Measurements from ENCODE around the gene PCDHA2. TPM values are rescaled to one million over a fixed set of nuclear protein-coding genes. Genes with fewer than 3 reads are reported as not detected.
"Not testable (repeated sequence)": the region's sequence is repeated elsewhere in the genome, so short reads cannot be mapped to it uniquely, and the experiment has no call there.

Gene PCDHA2
- polyA plus RNA-seq, 1 experiment, result not detected

DNA sequence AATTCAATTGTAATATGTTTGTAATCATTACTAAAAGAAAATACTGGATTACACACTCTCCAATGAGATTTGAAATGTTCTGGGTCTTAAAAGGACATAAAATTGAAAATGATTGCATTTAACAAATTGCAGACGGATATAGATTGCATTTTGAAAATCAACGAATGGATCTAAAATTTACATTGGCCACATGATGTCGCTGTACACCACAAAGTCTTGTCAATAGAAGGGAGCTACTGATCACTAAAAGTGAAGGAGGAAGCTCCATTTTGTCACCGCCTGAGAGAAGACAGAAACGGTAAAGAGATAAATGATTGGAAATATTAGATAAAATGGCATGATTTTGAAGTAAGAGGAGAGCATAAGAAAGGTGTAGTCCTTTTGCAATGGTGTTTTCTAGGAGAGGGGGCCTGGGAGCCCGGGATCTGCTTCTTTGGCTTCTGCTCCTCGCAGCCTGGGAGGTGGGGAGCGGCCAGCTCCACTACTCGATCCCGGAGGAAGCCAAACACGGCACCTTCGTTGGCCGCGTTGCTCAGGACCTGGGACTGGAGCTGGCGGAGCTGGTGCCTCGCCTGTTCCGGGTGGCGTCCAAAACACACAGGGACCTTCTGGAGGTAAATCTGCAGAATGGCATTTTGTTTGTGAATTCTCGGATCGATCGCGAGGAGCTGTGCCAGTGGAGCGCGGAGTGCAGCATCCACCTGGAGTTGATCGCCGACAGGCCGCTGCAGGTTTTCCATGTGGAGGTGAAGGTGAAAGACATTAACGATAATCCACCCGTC lies 8.6 kb upstream of the PCDHA2 start, which contains the start of gene PCDHA1:
PCDHA1 (plus strand) TSS at position 236 of the 782 bp plus-strand sequence.
- no peak for DNase-seq (ENCODE audit: low read depth)
- POLR2A ChIA-PET, result no interaction called here

DNA sequence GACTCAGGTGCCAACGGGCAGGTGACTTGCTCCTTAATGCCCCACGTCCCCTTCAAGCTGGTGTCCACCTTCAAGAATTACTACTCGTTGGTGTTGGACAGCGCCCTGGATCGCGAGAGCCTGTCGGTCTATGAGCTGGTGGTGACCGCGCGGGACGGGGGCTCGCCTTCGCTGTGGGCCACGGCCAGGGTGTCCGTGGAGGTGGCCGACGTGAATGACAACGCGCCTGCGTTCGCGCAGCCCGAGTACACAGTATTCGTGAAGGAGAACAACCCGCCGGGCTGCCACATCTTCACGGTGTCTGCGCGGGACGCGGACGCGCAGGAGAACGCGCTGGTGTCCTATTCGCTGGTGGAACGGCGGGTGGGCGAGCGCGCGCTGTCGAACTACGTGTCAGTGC lies 7.2 kb upstream of the PCDHA2 start:
- H3K4me3 ChIP-seq (ENCODE audit: low read depth, low read length); H3K36me3 ChIP-seq (ENCODE audit: control insufficient read depth, insufficient read depth, low read length); DNase-seq (ENCODE audit: low read depth); POLR2A ChIA-PET; CTCF ChIA-PET; H3K27me3 ChIP-seq (ENCODE audit: control insufficient read depth, insufficient read depth, low read length): not testable (repeated sequence)

More for the DNA sequence above, 8.6 kb upstream of the PCDHA2 start, which contains the start of gene PCDHA1:
- Histone ChIP-seq H3K27me3 (ENCODE audit: control insufficient read depth, insufficient read depth, low read length) (no peaks in the 10 kb centered on the region), H3K4me3 (ENCODE audit: low read depth, low read length) (no peak within 1 kb of the TSS), H3K36me3 (ENCODE audit: control insufficient read depth, insufficient read depth, low read length) (no peaks in the 10 kb centered on the region)
- CTCF ChIA-PET, result no interaction called here
- TF ChIP-seq, protein P1, sequence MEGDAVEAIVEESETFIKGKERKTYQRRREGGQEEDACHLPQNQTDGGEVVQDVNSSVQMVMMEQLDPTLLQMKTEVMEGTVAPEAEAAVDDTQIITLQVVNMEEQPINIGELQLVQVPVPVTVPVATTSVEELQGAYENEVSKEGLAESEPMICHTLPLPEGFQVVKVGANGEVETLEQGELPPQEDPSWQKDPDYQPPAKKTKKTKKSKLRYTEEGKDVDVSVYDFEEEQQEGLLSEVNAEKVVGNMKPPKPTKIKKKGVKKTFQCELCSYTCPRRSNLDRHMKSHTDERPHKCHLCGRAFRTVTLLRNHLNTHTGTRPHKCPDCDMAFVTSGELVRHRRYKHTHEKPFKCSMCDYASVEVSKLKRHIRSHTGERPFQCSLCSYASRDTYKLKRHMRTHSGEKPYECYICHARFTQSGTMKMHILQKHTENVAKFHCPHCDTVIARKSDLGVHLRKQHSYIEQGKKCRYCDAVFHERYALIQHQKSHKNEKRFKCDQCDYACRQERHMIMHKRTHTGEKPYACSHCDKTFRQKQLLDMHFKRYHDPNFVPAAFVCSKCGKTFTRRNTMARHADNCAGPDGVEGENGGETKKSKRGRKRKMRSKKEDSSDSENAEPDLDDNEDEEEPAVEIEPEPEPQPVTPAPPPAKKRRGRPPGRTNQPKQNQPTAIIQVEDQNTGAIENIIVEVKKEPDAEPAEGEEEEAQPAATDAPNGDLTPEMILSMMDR (IDR thresholded peaks at IDR 0.05; ENCODE audit: insufficient read depth, low read depth, low read length), result no peak

DNA sequence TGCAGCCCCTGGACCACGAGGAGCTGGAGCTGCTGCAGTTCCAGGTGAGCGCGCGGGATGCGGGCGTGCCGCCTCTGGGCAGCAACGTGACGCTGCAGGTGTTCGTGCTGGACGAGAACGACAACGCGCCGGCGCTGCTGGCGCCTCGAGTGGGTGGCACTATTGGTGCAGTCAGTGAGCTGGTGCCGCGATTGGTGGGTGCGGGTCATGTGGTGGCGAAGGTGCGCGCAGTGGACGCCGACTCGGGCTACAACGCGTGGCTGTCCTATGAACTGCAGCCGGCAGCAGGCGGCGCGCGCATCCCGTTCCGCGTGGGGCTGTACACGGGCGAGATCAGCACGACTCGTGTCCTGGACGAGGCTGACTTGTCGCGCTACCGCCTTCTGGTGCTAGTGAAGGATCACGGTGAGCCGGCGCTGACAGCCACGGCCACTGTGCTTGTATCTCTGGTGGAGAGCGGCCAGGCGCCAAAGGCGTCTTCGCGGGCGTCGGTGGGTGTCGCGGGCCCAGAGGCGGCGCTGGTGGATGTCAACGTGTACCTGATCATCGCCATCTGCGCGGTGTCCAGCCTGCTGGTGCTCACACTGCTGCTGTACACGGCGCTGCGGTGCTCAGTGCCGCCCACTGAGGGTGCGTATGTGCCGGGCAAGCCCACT lies 6.7 kb upstream of the PCDHA2 start:
- CTCF ChIA-PET, result not testable (repeated sequence)

DNA sequence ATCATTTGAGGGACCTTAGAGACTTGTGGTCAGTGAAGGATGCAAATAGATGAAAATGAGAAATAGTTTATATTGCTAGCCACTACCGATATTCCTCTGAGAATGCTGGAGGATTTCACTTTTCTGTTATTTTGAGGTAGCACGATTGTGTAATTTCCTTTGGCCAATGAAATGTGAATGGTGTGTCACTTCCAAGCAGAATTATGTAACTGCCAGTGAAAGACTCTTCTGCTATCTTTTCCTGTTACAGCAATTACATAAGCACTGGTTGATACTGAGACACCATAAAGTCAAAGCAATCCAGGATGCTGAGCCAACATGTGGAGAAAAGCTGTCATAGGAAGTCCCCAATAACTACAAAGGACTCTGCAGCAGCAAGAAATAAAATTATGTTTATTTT lies 3.6 kb upstream of the PCDHA2 start:
- CTCF ChIA-PET, result no interaction called here
- Histone ChIP-seq H3K27me3 (ENCODE audit: control insufficient read depth, insufficient read depth, low read length) (no peaks in the 10 kb centered on the region), H3K36me3 (ENCODE audit: control insufficient read depth, insufficient read depth, low read length) (no peaks in the 10 kb centered on the region), H3K4me3 (ENCODE audit: low read depth, low read length) (no peak overlapping the region)
- POLR2A ChIA-PET, result no interaction called here
- no peak for DNase-seq (ENCODE audit: low read depth)
- TF ChIP-seq, protein P1 (IDR thresholded peaks at IDR 0.05; ENCODE audit: insufficient read depth, low read depth, low read length), result no peak

More for the DNA sequence above, 6.7 kb upstream of the PCDHA2 start:
- H3K4me3 ChIP-seq (ENCODE audit: low read depth, low read length); DNase-seq (ENCODE audit: low read depth); H3K27me3 ChIP-seq (ENCODE audit: control insufficient read depth, insufficient read depth, low read length); POLR2A ChIA-PET; H3K36me3 ChIP-seq (ENCODE audit: control insufficient read depth, insufficient read depth, low read length): not testable (repeated sequence)

DNA sequence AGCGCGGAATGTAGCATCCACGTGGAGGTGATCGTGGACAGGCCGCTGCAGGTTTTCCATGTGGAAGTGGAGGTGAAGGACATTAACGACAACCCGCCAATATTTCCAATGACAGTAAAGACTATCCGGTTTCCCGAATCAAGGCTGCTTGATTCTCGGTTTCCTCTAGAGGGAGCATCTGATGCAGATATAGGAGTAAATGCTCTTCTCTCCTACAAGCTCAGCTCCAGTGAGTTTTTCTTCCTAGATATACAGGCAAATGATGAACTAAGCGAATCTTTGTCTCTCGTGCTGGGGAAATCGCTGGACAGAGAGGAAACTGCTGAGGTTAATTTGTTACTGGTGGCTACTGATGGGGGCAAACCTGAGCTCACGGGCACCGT lies 598 bp downstream of the PCDHA2 start:
- ChIA-PET CTCF (no interaction called here), POLR2A (no interaction called here)
- no peaks in the 10 kb centered on the region for H3K27me3 ChIP-seq (ENCODE audit: control insufficient read depth, insufficient read depth, low read length)
- no peak for DNase-seq (ENCODE audit: low read depth)
- H3K36me3 ChIP-seq (ENCODE audit: control insufficient read depth, insufficient read depth, low read length), result no peaks in the 10 kb centered on the region
- no peak overlapping the region for H3K4me3 ChIP-seq (ENCODE audit: low read depth, low read length)
- TF ChIP-seq, protein P1 (IDR thresholded peaks at IDR 0.05; ENCODE audit: insufficient read depth, low read depth, low read length), result peak; percentile 14; the same call in 1 of the 2 replicates

DNA sequence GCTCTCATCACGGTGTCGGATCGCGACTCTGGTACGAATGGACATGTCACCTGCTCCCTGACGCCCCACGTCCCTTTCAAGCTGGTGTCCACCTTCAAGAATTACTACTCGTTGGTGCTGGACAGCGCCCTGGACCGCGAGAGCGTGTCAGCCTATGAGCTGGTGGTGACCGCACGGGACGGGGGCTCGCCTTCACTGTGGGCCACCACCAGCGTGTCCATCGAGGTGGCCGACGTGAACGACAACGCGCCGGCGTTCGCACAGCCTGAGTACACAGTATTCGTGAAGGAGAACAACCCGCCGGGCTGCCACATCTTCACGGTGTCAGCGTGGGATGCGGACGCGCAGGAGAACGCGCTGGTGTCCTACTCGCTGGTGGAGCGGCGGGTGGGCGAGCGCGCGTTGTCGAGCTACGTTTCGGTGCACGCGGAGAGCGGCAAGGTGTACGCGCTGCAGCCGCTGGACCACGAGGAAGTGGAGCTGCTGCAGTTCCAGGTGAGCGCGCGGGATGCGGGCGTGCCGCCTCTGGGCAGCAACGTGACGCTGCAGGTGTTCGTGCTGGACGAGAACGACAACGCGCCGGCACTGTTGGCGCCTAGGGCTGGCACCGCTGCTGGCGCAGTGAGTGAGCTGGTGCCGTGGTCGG lies 1.5 kb downstream of the PCDHA2 start:
- CTCF ChIA-PET; H3K36me3 ChIP-seq (ENCODE audit: control insufficient read depth, insufficient read depth, low read length); H3K4me3 ChIP-seq (ENCODE audit: low read depth, low read length); POLR2A ChIA-PET; H3K27me3 ChIP-seq (ENCODE audit: control insufficient read depth, insufficient read depth, low read length); DNase-seq (ENCODE audit: low read depth): not testable (repeated sequence)

Data from BJ (cell line).